ENCODE results near the gene IRS1. TPM values are rescaled to one million over a fixed set of nuclear protein-coding genes. Genes with fewer than 3 reads are reported as not detected.
A peak's percentile ranks its signal among the peaks of the same experiment; 100 is the strongest.

IRS1 gene
- polyA plus RNA-seq, 2 of the 4 experiments (the other 2 are of a cell fraction) = 10.4 to 13.9 TPM

- DNase-seq (ENCODE audit: low read depth in 1 of 2, low spot score in 1 of 2) = no peak
- Histone ChIP-seq H3K4me3 (peak overlapping the region; percentile 48), H3K9me3 (no peaks in the 10 kb centered on the region), H3K4me2 (peak overlapping the region; percentile 96), H3K4me1 (peaks cover 53% of the 10 kb centered on the region), H3K27ac (peak overlapping the region; percentile 91 to 93)
- 19% methylated on average over 22 of the region's 24 CpGs for WGBS (ENCODE audit: missing lambda C conversion rate)
- no peak for FAIRE-seq
- CTCF ChIA-PET = interaction anchor here (0.9 to 1.2 kb wide), 3 partner anchors 8 to 21 kb away, joined by 3 read pairs; no protein-coding TSS in a partner anchor
- ATAC-seq = peak; percentile 31 to 36
- POLR2A ChIA-PET = interaction anchor here (0.9 kb wide), 1 partner anchor 9 kb away, joined by 4 read pairs; no protein-coding TSS in a partner anchor
- TF ChIP-seq GATA3 (IDR thresholded peaks at IDR 0.05; ENCODE audit: borderline replicate concordance) (peak; percentile 44), ATOH8 (CRISPR knock-in tag; IDR thresholded peaks at IDR 0.05; ENCODE audit: low read depth) (peak; percentile 80), ZNF302 (CRISPR knock-in tag; IDR thresholded peaks at IDR 0.05) (no peak), SREBF2 (IDR thresholded peaks at IDR 0.05) (no peak), CBX8 (IDR thresholded peaks at IDR 0.05) (no peak), ZSCAN20 (CRISPR knock-in tag; IDR thresholded peaks at IDR 0.05) (0 out of 2 replicates have a peak, but pooled peaks have one; percentile 60), HDAC2 (IDR thresholded peaks at IDR 0.05) (0 out of 2 replicates have a peak, but pooled peaks have one; percentile 20), BCL3 (IDR thresholded peaks at IDR 0.05) (no peak), JUNB (IDR thresholded peaks at IDR 0.05) (no peak), HEYL (CRISPR knock-in tag; IDR thresholded peaks at IDR 0.05) (0 out of 2 replicates have a peak, but pooled peaks have one; percentile 77), KDM5A (IDR thresholded peaks at IDR 0.05) (no peak), RFX5 (IDR thresholded peaks at IDR 0.05) (no peak), PHF8 (IDR thresholded peaks at IDR 0.05; ENCODE audit: borderline replicate concordance, low read depth) (no peak), JUN (IDR thresholded peaks at IDR 0.05) (no peak), BHLHE40 (IDR thresholded peaks at IDR 0.05; ENCODE audit: low read depth, low read length) (no peak), TFCP2L1 (CRISPR knock-in tag; IDR thresholded peaks at IDR 0.05) (no peak), RCOR1 (IDR thresholded peaks at IDR 0.05; ENCODE audit: low read depth, low read length) (no peak), CHD2 (IDR thresholded peaks at IDR 0.05; ENCODE audit: low read length, partially characterized antibody) (no peak), HOXB13 (CRISPR knock-in tag; IDR thresholded peaks at IDR 0.05; ENCODE audit: low read depth) (peak; percentile 78; the same call in 1 of the 2 replicates), POLR2AphosphoS2 (conservative IDR thresholded peaks at IDR 0.05; ENCODE audit: low read length) (0 out of 2 replicates have a peak, but pooled peaks have one; percentile 33), EHMT2 (IDR thresholded peaks at IDR 0.05; ENCODE audit: low read depth) (0 out of 2 replicates have a peak, but pooled peaks have one; percentile 31), NPAS2 (CRISPR knock-in tag; IDR thresholded peaks at IDR 0.05; ENCODE audit: borderline replicate concordance) (peak; percentile 78), USF2 (IDR thresholded peaks at IDR 0.05) (peak; percentile 60; the same call in 1 of the 2 replicates), HOXA7 (CRISPR knock-in tag; IDR thresholded peaks at IDR 0.05) (no peak), FOSL2 (IDR thresholded peaks at IDR 0.05) (no peak), FOSL2 (CRISPR knock-in tag; IDR thresholded peaks at IDR 0.05) (no peak), ESRRA (IDR thresholded peaks at IDR 0.05; ENCODE audit: borderline replicate concordance, low read length) (no peak), FOSB (CRISPR knock-in tag; IDR thresholded peaks at IDR 0.05) (peak; percentile 49; the same call in 1 of the 2 replicates), EHF (CRISPR knock-in tag; IDR thresholded peaks at IDR 0.05) (peak; percentile 87), NR3C1 (IDR thresholded peaks at IDR 0.05) (no peak), RNF2 (IDR thresholded peaks at IDR 0.05; ENCODE audit: borderline replicate concordance, low read depth) (no peak), HES2 (IDR thresholded peaks at IDR 0.05) (no peak), RAD21 (conservative IDR thresholded peaks at IDR 0.05 in 1 of 2, IDR thresholded peaks at IDR 0.05 in 1 of 2) (no peak), CEBPB (IDR thresholded peaks at IDR 0.05) (no peak), MAFK (IDR thresholded peaks at IDR 0.05; ENCODE audit: partially characterized antibody) (no peak)
- TF ChIP-seq, protein P1, sequence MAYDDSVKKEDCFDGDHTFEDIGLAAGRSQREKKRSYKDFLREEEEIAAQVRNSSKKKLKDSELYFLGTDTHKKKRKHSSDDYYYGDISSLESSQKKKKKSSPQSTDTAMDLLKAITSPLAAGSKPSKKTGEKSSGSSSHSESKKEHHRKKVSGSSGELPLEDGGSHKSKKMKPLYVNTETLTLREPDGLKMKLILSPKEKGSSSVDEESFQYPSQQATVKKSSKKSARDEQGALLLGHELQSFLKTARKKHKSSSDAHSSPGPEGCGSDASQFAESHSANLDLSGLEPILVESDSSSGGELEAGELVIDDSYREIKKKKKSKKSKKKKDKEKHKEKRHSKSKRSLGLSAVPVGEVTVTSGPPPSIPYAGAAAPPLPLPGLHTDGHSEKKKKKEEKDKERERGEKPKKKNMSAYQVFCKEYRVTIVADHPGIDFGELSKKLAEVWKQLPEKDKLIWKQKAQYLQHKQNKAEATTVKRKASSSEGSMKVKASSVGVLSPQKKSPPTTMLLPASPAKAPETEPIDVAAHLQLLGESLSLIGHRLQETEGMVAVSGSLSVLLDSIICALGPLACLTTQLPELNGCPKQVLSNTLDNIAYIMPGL (CRISPR knock-in tag; IDR thresholded peaks at IDR 0.05; ENCODE audit: borderline replicate concordance) = peak; percentile 74; the same call in 1 of the 2 replicates
- TF ChIP-seq, protein P2, sequence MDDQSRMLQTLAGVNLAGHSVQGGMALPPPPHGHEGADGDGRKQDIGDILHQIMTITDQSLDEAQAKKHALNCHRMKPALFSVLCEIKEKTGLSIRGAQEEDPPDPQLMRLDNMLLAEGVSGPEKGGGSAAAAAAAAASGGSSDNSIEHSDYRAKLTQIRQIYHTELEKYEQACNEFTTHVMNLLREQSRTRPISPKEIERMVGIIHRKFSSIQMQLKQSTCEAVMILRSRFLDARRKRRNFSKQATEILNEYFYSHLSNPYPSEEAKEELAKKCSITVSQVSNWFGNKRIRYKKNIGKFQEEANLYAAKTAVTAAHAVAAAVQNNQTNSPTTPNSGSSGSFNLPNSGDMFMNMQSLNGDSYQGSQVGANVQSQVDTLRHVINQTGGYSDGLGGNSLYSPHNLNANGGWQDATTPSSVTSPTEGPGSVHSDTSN (IDR thresholded peaks at IDR 0.05) = no peak
- TF ChIP-seq, protein P3, sequence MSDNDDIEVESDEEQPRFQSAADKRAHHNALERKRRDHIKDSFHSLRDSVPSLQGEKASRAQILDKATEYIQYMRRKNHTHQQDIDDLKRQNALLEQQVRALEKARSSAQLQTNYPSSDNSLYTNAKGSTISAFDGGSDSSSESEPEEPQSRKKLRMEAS (IDR thresholded peaks at IDR 0.05) = peak; percentile 94
Measured at GRCh38 chr2:226791056-226791486, 8.5 kb downstream of the IRS1 start.
